ENCODE results near the gene CPLANE1. TPM values are rescaled to one million over a fixed set of nuclear protein-coding genes. Genes with fewer than 3 reads are reported as not detected.
"Not testable (repeated sequence)": the region's sequence is repeated elsewhere in the genome, so short reads cannot be mapped to it uniquely, and the experiment has no call there.

The CPLANE1 gene
- total RNA-seq, 3 donors from 2014 or later: 1.4 to 4.2 (median 1.4) TPM

DNA sequence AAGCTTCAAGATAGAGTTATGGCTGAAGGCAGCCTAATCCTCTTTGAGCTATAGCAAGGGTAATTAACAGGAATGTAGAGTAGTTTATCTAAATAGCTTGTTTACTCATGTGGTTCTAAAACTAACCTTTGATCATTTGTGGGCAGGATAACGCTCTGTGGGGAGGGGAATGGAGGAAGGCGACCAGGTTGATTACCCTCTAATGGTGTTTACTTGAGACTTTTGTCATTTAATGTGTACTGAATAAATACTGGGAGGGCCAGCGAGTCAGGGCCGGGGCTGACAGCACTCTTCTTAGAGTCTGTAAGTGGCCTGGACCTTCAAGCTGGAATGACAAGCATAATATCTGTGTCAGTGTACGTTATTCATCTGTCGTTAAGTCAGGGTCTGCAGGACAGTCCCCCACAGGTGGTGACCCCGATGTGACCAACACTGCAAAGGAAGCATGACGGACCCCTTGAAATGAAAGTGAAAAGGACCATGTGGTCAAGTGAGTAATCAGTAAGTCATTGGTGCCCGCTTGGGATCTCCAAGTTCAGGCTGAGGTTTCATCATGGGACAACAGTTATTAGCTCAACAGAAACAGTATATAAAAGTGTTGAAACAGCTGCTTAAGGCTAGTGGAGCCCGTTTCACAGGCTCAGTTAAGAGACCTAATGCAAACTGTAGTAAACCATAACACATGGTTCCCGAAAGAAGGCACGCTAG, 162.6 kb downstream of the CPLANE1 start:
- ATAC-seq (no peak), DNase-seq (no peak)
- peaks cover 21% of the 10 kb centered on the region for H3K36me3 Mint-ChIP-seq (ENCODE audit: insufficient read depth)
- H3K4me1 Mint-ChIP-seq (ENCODE audit: low read depth): no peaks in the 10 kb centered on the region
- no peaks in the 10 kb centered on the region for H3K27me3 Mint-ChIP-seq (ENCODE audit: low read depth)
- no peaks in the 10 kb centered on the region for H3K9me3 Mint-ChIP-seq
- H3K4me3 Mint-ChIP-seq: no peak overlapping the region

DNA sequence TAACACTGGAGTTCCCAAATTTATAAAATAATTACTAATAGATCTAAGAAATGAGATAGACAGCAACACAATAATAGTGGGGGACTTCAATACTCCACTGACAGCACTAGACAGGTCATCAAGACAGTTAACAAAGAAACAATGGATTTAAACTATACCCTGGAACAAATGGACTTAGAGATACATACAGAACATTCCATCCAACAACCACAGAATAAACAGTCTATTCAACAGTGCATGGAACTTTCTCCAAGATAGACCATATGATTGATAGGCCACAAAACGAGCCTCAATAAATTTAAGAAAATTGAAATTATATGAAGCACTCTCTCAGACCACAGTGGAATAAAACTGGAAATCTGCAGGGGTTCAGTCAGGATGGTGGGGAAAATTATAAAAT, 163.2 kb downstream of the CPLANE1 start:
- H3K4me3 Mint-ChIP-seq; ATAC-seq; H3K9me3 Mint-ChIP-seq; H3K27me3 Mint-ChIP-seq (ENCODE audit: low read depth); DNase-seq; H3K4me1 Mint-ChIP-seq (ENCODE audit: low read depth): not testable (repeated sequence)
- H3K36me3 Mint-ChIP-seq (ENCODE audit: insufficient read depth): peaks cover 21% of the 10 kb centered on the region

DNA sequence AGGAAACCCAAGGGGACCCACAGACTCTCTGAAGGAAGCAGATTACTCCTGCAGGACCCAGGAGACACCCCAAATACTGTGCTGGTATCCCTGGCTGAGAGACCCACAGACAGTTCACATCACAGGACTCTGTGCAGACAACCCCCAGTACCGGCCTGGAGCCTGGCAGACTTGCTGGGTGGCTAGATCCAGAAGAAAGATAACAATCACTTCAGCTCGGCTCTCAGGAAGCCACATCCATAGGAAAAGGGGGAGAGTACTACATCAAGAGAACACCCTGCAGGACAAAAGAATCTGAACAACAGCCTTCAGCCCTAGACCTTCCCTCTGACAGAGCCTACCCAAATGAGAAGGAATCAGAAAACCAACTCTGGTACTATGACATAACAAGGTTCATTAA, 166.2 kb downstream of the CPLANE1 start:
- H3K4me1 Mint-ChIP-seq (ENCODE audit: low read depth); DNase-seq; H3K4me3 Mint-ChIP-seq; H3K9me3 Mint-ChIP-seq; ATAC-seq; H3K27me3 Mint-ChIP-seq (ENCODE audit: low read depth): not testable (repeated sequence)
- peaks cover 25% of the 10 kb centered on the region for H3K36me3 Mint-ChIP-seq (ENCODE audit: insufficient read depth)

DNA sequence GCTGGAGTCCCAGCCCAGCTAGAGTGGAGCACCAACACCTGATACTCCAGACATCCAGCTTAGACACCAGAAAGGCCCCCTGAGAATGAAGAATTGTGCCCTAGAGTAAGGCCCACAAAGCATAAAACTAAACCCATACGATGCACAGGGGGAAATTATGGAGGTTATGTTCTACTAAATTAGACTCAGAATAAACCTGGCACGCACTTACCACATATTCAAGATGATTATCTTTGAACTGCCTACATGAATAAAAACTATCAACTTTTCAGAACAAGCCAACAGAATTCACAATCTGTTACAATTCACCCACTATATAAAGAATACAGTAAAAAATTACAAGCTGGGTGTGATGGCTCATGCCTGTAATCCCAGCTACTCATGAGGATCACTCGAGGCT, 168.5 kb downstream of the CPLANE1 start:
- no peak for ATAC-seq
- H3K9me3 Mint-ChIP-seq: no peaks in the 10 kb centered on the region

DNA sequence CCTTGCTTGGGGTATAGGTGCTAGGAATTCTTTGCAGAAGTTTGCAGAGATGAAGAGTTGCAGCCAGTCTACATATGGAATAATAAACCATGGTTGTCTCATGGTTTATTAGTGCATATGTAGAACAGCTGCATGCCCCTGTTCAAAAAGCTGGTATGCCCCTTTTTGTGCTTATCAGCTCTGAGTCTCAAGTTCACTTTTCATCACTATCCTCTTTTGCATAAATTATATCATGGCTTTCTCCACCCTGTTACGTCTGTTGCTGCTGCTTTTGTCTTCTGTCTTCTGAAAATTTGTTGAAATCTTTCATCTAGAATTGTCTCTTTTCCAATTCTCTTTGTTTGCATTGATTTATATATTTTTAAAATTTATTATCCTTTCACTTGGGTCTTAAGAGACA, 172.0 kb downstream of the CPLANE1 start:
- H3K4me1 Mint-ChIP-seq (ENCODE audit: low read depth): no peaks in the 10 kb centered on the region
- ATAC-seq (no peak), DNase-seq (no peak)
- H3K36me3 Mint-ChIP-seq (ENCODE audit: insufficient read depth): peaks cover 8% of the 10 kb centered on the region
- H3K4me3 Mint-ChIP-seq: no peak overlapping the region
- no peaks in the 10 kb centered on the region for H3K27me3 Mint-ChIP-seq (ENCODE audit: low read depth)
- H3K9me3 Mint-ChIP-seq: no peaks in the 10 kb centered on the region

More for the DNA sequence above, 168.5 kb downstream of the CPLANE1 start:
- H3K4me1 Mint-ChIP-seq (ENCODE audit: low read depth): no peaks in the 10 kb centered on the region
- H3K27me3 Mint-ChIP-seq (ENCODE audit: low read depth): no peaks in the 10 kb centered on the region
- H3K36me3 Mint-ChIP-seq (ENCODE audit: insufficient read depth): peaks cover 19% of the 10 kb centered on the region
- DNase-seq: no peak
- no peak overlapping the region for H3K4me3 Mint-ChIP-seq

DNA sequence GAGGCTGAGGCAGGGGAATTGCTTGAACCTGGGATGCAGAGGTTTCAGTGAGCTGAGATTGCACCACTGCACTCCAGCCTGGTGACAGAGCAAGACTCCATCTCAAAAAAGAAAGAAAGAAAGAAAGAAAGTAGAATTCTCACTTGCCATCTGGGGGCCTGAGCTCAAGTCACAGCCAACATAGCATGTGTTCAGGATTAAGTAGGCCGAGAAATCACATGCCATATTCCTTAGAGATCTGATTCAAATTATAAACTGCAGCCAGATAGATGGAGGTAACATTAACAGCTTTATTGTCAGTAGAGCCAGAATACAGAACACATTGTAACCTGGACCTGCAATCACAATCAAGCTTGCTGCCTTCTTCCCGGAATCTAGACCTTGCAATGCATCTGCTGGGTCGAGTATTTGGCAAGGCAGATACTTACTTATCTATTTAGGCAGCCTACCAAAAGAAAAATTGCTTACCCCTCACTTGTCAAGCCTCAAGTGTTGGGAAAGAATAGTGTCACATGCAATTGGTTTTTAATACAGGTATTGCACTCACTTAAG, 173.7 kb downstream of the CPLANE1 start:
- DNase-seq: no peak
- no peak for ATAC-seq
- no peaks in the 10 kb centered on the region for H3K9me3 Mint-ChIP-seq
- H3K4me3 Mint-ChIP-seq: no peak overlapping the region
- H3K36me3 Mint-ChIP-seq (ENCODE audit: insufficient read depth): peaks cover 8% of the 10 kb centered on the region
- no peaks in the 10 kb centered on the region for H3K4me1 Mint-ChIP-seq (ENCODE audit: low read depth)
- no peaks in the 10 kb centered on the region for H3K27me3 Mint-ChIP-seq (ENCODE audit: low read depth)

DNA sequence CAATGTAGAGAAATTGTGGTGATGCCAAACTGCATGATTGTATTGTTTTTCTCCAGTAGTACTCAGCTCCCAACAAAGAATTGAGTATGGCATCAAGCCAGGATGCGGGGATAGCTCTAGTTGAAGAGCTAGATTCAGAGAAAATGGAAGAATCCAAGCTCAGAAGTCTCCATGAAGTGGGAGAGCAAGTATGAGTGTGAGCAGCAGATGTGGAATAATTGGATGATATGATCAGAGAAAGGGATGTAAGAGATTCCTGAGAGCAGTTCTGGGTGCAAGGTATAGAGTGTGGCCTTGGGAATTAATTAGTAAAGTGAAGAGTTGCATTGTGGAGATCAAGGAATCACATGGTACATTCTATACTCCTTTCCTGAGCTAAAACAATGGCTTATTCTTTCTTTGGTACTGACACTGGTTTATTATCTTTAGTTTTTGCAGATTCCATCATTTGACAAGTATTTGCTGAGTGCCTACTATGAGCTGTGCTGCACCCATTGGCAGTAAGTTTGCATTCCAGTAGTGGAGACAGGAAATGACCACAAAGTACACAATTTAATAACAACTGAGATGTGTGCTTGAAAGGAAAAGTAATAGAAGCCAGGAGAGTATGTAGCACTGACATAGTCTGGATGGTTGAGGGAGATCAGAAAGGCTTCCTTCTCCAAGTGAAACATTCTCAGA, 177.1 kb downstream of the CPLANE1 start:
- no peak for ATAC-seq
- H3K9me3 Mint-ChIP-seq: no peaks in the 10 kb centered on the region
- H3K4me3 Mint-ChIP-seq: no peak overlapping the region
- DNase-seq: no peak
- H3K4me1 Mint-ChIP-seq (ENCODE audit: low read depth): no peaks in the 10 kb centered on the region
- no peaks in the 10 kb centered on the region for H3K36me3 Mint-ChIP-seq (ENCODE audit: insufficient read depth)
- no peaks in the 10 kb centered on the region for H3K27me3 Mint-ChIP-seq (ENCODE audit: low read depth)

DNA sequence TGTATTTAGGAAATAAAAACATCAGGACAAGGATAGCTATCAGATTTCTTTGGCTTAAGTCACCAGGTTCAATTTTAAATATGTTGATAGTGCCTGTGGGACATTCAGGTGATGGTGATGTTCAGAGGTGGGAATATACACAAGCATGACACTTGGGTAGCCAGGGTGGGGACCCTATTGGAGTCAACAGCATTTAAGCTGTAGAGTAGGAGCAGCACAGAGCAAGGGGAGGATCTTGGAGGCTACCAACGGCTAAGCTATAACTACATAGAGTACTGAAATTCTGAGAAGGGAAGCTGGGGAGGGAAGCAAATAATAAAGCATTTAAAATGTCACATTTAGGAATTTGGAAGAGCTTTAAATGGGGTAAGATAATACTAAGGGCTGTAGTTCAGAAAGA, 177.7 kb downstream of the CPLANE1 start:
- Mint-ChIP-seq H3K4me3 (no peak overlapping the region), H3K27me3 (ENCODE audit: low read depth) (no peaks in the 10 kb centered on the region), H3K4me1 (ENCODE audit: low read depth) (no peaks in the 10 kb centered on the region), H3K9me3 (no peaks in the 10 kb centered on the region), H3K36me3 (ENCODE audit: insufficient read depth) (no peaks in the 10 kb centered on the region)
- no peak for ATAC-seq
- DNase-seq: no peak

DNA sequence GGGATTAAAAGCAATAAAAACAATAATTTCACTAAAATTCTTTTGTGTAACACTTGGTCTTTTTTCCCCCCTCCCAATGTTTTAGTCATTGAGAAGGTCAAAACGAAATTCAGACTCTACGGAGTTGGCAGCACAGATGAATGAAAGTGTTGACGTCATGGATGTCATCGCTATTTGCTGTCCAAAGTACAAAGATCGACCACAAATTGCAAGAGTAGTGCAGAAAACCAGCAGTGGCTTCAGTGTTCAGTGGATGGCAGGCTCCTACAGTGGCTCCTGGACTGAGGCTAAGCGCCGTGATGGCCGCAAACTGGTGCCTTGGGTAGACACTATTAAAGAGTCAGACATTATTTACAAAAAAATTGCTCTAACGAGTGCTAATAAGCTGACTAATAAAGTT, 184.7 kb downstream of the CPLANE1 start:
- DNase-seq (no peak), ATAC-seq (no peak)
- H3K9me3 Mint-ChIP-seq: no peaks in the 10 kb centered on the region
- no peak overlapping the region for H3K4me3 Mint-ChIP-seq
- H3K36me3 Mint-ChIP-seq (ENCODE audit: insufficient read depth): peaks cover 21% of the 10 kb centered on the region
- H3K27me3 Mint-ChIP-seq (ENCODE audit: low read depth): no peaks in the 10 kb centered on the region
- H3K4me1 Mint-ChIP-seq (ENCODE audit: low read depth): no peaks in the 10 kb centered on the region

DNA sequence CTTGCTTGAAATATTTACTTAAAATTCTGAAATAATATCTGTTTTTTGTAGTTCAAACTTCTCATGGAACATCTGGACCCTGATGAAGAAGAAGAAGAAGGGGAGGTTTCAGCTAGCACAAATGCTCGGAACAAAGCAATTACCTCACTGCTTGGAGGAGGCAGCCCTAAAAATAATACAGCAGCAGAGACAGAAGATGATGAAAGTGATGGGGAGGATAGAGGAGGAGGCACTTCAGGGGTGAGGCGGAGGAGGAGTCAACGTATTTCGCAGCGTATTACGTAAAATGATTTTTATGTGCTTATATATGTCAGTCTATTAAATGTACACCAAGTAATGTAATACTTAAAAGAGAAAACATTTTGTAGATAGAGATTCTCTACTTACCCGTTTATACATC, 185.4 kb downstream of the CPLANE1 start:
- Mint-ChIP-seq H3K4me3 (no peak overlapping the region), H3K9me3 (no peaks in the 10 kb centered on the region), H3K4me1 (ENCODE audit: low read depth) (no peaks in the 10 kb centered on the region), H3K27me3 (ENCODE audit: low read depth) (no peaks in the 10 kb centered on the region), H3K36me3 (ENCODE audit: insufficient read depth) (peaks cover 23% of the 10 kb centered on the region)
- DNase-seq (no peak), ATAC-seq (no peak)

DNA sequence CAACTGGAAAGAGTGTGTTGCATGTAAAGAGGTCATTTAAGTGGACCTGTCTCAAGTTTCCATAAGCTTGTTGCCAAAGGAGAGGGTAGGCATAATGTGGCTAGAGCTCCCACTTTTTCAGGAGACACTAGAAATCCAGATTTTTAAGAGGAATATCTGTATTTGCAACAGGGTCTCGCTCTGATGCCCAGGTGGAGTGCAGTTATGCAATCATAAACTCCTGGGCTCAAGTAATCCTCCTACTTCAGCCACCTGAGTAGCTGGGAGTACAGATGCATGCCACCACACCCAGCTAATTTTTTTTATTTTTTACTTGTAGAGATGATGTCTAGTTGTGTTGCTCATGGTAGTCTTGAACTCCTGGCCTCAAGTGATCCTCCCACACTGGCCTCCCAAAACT, 189.1 kb downstream of the CPLANE1 start:
- ATAC-seq (no peak), DNase-seq (no peak)
- no peaks in the 10 kb centered on the region for H3K9me3 Mint-ChIP-seq
- peaks cover 39% of the 10 kb centered on the region for H3K36me3 Mint-ChIP-seq (ENCODE audit: insufficient read depth)
- no peaks in the 10 kb centered on the region for H3K27me3 Mint-ChIP-seq (ENCODE audit: low read depth)
- no peaks in the 10 kb centered on the region for H3K4me1 Mint-ChIP-seq (ENCODE audit: low read depth)
- H3K4me3 Mint-ChIP-seq: no peak overlapping the region

DNA sequence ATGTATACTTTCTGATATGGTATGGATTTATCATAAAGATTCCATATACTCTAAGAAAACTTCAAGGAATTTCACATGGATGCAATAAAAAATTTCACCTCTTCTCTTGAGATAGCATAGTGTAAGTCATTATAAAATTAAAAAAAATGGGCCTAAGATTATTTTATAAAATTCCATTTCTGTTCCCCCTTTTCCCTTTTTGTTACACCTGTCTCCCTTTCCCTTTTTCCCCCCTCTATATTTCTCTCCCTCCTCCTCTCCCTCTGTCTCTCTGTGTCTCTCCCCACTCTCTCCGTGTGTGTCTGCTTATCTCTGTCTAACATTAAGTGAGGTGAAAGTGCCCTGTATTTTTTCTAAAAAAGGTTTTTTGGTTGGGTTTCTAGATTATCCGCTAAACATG, 192.4 kb downstream of the CPLANE1 start:
- H3K27me3 Mint-ChIP-seq (ENCODE audit: low read depth): no peaks in the 10 kb centered on the region
- DNase-seq (no peak), ATAC-seq (no peak)
- no peak overlapping the region for H3K4me3 Mint-ChIP-seq
- H3K4me1 Mint-ChIP-seq (ENCODE audit: low read depth): no peaks in the 10 kb centered on the region
- no peaks in the 10 kb centered on the region for H3K9me3 Mint-ChIP-seq
- H3K36me3 Mint-ChIP-seq (ENCODE audit: insufficient read depth): peaks cover 38% of the 10 kb centered on the region
